GM21717 (cell line): Measurements from ENCODE around the gene KRTAP3-3.
"Not testable (repeated sequence)": the region's sequence is repeated elsewhere in the genome, so short reads cannot be mapped to it uniquely, and the experiment has no call there.

ENCODE experiments used
- ATAC-seq: cut with Tn5 transposase; IDR thresholded peaks from one replicate; pipeline ENCODE4 v1.9.1; 2021; ENCODE audit warnings: mild to moderate bottlenecking, moderate library complexity; ENCODE audit not compliant: unreplicated experiment

Gene KRTAP3-3

GRCh38 chr17:40993839-40994238 lies at the start of gene KRTAP3-3:
Gene KRTAP3-3, minus strand, starts transcription at chr17:40994164. Its CDS starts 67 bp downstream, at chr17:40994097.
- no peak for ATAC-seq

DNA sequence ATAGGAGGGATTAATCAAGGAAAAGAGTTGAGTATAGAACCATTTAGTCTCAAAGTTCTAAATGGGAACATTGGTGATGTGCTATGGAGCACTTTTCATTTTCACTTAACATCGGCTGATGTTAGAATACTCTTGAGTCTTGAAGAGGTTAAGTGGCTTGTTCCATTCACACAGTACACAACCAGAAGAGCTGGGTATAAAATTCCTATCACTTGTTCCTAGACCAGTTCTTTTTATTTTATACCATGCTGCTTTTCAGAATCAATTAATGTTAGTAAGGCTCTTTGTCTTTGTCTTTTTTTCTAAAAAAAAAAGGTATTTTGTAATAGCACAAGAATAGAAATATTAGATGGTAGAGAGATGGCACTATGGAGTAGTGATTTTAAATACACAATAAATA lies 49.0 kb upstream of the KRTAP3-3 start:
- no peak for ATAC-seq

DNA sequence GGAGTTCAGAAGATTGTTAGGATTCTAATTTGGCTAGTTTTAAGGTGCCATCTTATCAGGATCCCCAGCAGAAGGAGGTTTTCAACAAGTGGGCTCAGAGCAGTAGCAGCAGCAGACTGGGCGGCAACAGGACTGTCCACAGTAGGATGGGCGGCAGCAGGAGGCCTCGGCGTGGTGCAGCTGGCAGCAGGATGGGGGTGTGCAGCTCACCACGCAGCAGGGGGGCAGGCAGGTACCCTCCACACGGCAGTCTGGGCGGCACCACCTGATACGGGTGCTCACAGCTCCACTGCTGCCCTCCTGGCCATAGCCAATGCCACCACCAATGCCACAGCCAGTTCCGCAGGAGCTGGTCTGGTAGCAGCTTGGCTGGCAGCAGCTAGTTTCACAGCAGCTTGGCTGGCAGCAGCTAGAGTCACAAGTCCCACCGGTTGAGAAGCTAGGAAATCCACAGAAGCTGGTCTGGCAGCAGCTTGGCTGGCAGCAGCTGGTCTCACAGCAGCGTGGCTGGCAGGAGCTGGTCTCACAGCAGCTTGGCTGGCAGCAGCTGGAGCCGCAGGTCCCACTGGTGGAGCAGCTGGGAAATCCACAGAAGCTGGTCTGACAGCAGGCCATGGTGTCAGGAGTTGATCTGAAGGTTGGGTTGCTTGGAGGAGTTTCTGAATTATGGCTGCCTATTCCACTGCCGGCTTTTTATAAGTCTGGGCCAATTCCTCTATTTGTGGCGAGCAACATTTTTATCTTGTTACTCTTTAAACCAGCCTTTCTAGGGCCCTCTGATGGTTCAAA lies 47.0 kb upstream of the KRTAP3-3 start, which contains the start of gene KRTAP1-1:
Gene KRTAP1-1, minus strand, starts transcription at position 668 of the 789 bp plus-strand sequence. Its CDS starts 53 bp downstream, at position 615.
- not testable (repeated sequence) for ATAC-seq

DNA sequence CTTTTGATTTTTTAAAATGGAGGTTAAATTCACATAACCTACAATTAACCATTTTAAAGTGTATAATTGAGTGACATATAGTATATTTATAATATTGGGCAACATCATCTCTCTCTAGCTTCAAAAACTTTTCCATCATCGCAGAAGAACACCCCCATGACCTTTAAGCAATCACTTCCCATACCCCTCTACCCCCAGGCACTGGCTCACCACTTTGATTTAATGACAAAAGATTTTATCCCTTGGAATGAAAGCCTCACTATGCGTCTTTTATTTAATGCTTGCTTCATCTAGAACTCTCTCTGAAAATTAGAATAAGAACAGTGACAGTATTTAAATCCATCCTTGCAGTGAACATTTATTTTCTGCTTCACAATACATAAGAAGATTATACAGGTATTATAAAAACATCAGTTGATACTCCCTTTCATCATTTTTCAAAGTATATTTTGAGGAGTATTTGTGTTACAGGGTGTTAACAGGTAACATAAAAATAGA lies 43.9 kb upstream of the KRTAP3-3 start:
- ATAC-seq: no peak

- ATAC-seq: not testable (repeated sequence)
These were observed 40.5 kb upstream of the KRTAP3-3 start, which contains the start of gene KRTAP1-3 for GRCh38 chr17:41034346-41034935. Gene KRTAP1-3, minus strand, starts transcription at chr17:41034874. Its CDS starts 53 bp downstream, at chr17:41034821.

- no peak for ATAC-seq
These were observed 35.8 kb upstream of the KRTAP3-3 start, which contains the start of gene KRTAP1-4 for GRCh38 chr17:41029633-41030245. Gene KRTAP1-4, minus strand, starts transcription at chr17:41030195. Its CDS starts 117 bp downstream, at chr17:41030078.

- ATAC-seq: no peak
These were observed 32.9 kb upstream of the KRTAP3-3 start, which contains the start of gene KRTAP1-5 for GRCh38 chr17:41026715-41027471. Gene KRTAP1-5, minus strand, starts transcription at chr17:41027208. Its CDS starts 53 bp downstream, at chr17:41027155.

DNA sequence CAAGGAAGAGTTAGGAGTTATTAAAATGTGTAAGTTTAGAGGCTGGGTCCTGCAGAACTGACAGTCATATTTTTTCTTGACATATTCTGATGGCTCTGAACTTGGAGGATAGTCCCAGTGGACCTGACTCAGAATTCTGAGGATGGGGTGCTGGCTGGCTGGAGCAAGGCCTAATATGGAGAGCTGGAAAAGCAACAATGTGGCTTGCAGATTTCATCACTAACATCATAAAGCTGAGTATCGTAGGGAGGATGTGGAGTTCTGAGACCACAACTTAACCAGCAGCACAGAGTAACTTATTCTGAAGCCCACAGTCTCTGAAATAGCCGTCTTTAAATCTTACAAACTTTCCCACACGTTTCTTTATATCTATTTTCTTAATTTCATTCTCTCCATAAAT lies 30.7 kb upstream of the KRTAP3-3 start:
- ATAC-seq: no peak

- ATAC-seq: no peak
These were observed 26.4 kb upstream of the KRTAP3-3 start for GRCh38 chr17:41020336-41020735.

- no peak for ATAC-seq
These were observed 25.5 kb upstream of the KRTAP3-3 start for GRCh38 chr17:41019415-41019814.

GRCh38 chr17:41018541-41018940 lies 24.6 kb upstream of the KRTAP3-3 start:
- ATAC-seq: no peak

DNA sequence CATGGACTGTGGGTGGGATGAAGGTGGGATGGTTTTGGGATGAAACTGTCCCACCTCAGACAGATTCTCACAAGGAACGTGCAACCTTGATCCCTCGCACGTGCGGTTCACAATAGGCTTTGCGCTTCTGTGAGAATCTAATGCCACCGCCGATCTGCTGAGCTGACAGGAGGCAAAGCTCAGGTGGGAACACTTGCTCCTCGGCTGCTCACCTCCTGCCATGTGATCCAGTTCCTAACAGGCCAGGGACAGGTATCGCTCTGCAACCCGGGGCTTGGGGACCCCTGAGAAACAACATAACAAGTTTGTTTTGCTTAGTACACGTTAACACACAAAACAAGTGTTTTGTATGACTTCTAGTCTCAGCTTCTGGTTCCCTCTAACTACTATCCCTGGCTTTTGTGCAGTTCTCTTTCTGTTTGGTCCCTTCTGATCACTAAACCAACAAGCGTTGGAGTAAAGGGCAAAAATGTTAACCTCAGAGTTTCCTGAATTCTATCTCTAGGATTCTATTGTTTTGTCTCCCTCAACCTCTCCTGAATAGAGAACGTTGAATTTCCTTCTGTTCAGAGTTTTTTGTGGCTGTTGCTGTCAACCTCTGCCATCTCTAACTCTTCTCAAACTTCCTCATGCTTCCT lies 22.7 kb upstream of the KRTAP3-3 start:
- ATAC-seq: no peak

- ATAC-seq: no peak
These were observed 21.5 kb upstream of the KRTAP3-3 start for GRCh38 chr17:41015454-41015853.

- no peak for ATAC-seq
These were observed 19.6 kb upstream of the KRTAP3-3 start for GRCh38 chr17:41013606-41014005.

GRCh38 chr17:41013181-41013580 lies 19.2 kb upstream of the KRTAP3-3 start:
- no peak for ATAC-seq

GRCh38 chr17:41012326-41013120 lies 18.6 kb upstream of the KRTAP3-3 start:
- no peak for ATAC-seq

GRCh38 chr17:41010441-41010840 lies 16.5 kb upstream of the KRTAP3-3 start:
- no peak for ATAC-seq

DNA sequence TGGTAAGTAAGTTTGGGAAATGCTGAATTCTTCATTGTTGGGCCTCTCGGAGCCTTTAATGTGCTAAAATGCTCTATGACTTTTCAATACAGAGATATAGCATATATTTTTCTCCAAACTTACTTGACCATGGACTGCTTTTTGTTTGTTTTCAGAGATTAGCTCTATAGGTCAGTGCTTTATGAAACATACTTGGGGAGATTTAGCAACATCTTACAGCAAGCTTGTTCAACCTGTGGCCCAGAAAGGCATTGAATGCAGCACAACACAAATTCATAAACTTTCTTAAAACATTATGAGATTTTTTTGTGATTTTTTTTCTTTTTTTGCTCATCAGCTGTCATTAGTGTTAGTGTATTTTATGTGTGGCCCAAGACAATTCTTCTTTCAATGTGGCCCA lies 16.0 kb upstream of the KRTAP3-3 start:
- no peak for ATAC-seq

GRCh38 chr17:41009301-41009760 lies 15.4 kb upstream of the KRTAP3-3 start:
- ATAC-seq: no peak
